Lung (tissue), 16 donors: ENCODE results near the gene FMR1NB. TPM values are rescaled to one million over a fixed set of nuclear protein-coding genes. Genes with fewer than 3 reads are reported as not detected.

ENCODE experiments used
- ATAC-seq: fragments of 200-7000 bp; cut with Tn5 transposase; one replicate; pipeline ENCODE4 v1.9.1; 2020; ENCODE audit warnings: moderate number of reproducible peaks; ENCODE audit not compliant: insufficient read depth, low FRiP score
- DNase-seq, 3 donors: peaks; one replicate each; pipeline ENCODE4 v3.0.0-alpha.2; 2013 to 2017
- H3K27ac ChIP-seq, 2 donors: one replicate each; pipeline ENCODE4 v1.5.1; 2013; ENCODE audit warnings: mild to moderate bottlenecking in 2 of 2, moderate library complexity in 2 of 2, control low read depth in 1 of 2, inconsistent platforms in 1 of 2, low read depth in 1 of 2, low read length in 1 of 2
- H3K27me3 ChIP-seq, 3 donors: one replicate each; pipeline ENCODE4 v1.5.1; 2013; ENCODE audit warnings: low read length in 2 of 3; ENCODE audit not compliant: control insufficient read depth in 3 of 3, insufficient read depth in 3 of 3
- H3K36me3 ChIP-seq, 4 donors: one replicate each; pipeline ENCODE4 v1.5.1; 2013; ENCODE audit warnings: low read length in 4 of 4, mild to moderate bottlenecking in 1 of 4, moderate library complexity in 1 of 4; ENCODE audit not compliant: control insufficient read depth in 4 of 4, insufficient read depth in 4 of 4
- H3K4me1 ChIP-seq, 5 donors: one replicate each; pipeline ENCODE4 v1.5.1; 2013; ENCODE audit warnings: low read length in 5 of 5, mild to moderate bottlenecking in 2 of 5, moderate library complexity in 1 of 5; ENCODE audit not compliant: control insufficient read depth in 5 of 5, insufficient read depth in 5 of 5
- H3K4me3 ChIP-seq: one replicate; pipeline ENCODE4 v1.5.1; 2013; ENCODE audit warnings: mild to moderate bottlenecking, control low read depth, moderate library complexity
- H3K9ac ChIP-seq, 2 donors: one replicate each; pipeline ENCODE4 v1.5.1; 2013; ENCODE audit warnings: low read length in 2 of 2, control low read depth in 1 of 2; ENCODE audit not compliant: insufficient read depth in 1 of 2
- H3K9me3 ChIP-seq, 4 donors: one replicate each; pipeline ENCODE4 v1.5.1; 2013; ENCODE audit warnings: low read length in 3 of 4, mild to moderate bottlenecking in 1 of 4, moderate library complexity in 1 of 4; ENCODE audit not compliant: control insufficient read depth in 4 of 4, insufficient read depth in 3 of 4
- WGBS, 2 donors: extraction: QIAGEN DNeasy Blood & Tissue Kit; methylation state at CpG; one replicate each; pipeline ENCODE4 v1.1.7; 2013; 5-methylcytosine and 5-hydroxymethylcytosine counted together
- long read RNA-seq, 5 donors: transcript quantifications; one replicate each; lab custom pipeline, GENCODE V29; 2026
- polyA plus RNA-seq, 2 donors: library from polyadenylated mRNA; stranded (reverse); fragments of 200-250 nt; gene quantifications; one replicate each; pipeline ENCODE4 v1.2.1, GENCODE V29; 2013
- total RNA-seq, 2 donors: library from RNA; depleted of rRNA in 1 of 2; stranded (reverse); fragments of >200 nt in 1 of 2; gene quantifications; one replicate each; pipeline ENCODE4 v1.2.1, GENCODE V29; 2014 to 2021
- TF ChIP-seq, protein P1 (sequence below): IDR thresholded peaks from 2 replicates; pipeline ENCODE4 v1.5.1; 2012; ENCODE audit warnings: mild to moderate bottlenecking; ENCODE audit errors: control extremely low read depth, extremely low read depth
- donor health status: control.
- donor health status: control.
- donor health status: Bipolar disorder and iron deficiency.
- donor health status: healthy.
- donor health status: DM: yes; HTN: yes; CAD: no.

FMR1NB gene, protein sequence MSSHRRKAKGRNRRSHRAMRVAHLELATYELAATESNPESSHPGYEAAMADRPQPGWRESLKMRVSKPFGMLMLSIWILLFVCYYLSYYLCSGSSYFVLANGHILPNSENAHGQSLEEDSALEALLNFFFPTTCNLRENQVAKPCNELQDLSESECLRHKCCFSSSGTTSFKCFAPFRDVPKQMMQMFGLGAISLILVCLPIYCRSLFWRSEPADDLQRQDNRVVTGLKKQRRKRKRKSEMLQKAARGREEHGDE
- total RNA-seq (not detected), polyA plus RNA-seq (not detected)
- long read RNA-seq, donor 1: 0 reads
- long read RNA-seq, donor 2: 0 reads
- long read RNA-seq, donor 3: 0 reads
- long read RNA-seq, donor 4: 0 reads
- long read RNA-seq, donor 5: 0 reads

DNA sequence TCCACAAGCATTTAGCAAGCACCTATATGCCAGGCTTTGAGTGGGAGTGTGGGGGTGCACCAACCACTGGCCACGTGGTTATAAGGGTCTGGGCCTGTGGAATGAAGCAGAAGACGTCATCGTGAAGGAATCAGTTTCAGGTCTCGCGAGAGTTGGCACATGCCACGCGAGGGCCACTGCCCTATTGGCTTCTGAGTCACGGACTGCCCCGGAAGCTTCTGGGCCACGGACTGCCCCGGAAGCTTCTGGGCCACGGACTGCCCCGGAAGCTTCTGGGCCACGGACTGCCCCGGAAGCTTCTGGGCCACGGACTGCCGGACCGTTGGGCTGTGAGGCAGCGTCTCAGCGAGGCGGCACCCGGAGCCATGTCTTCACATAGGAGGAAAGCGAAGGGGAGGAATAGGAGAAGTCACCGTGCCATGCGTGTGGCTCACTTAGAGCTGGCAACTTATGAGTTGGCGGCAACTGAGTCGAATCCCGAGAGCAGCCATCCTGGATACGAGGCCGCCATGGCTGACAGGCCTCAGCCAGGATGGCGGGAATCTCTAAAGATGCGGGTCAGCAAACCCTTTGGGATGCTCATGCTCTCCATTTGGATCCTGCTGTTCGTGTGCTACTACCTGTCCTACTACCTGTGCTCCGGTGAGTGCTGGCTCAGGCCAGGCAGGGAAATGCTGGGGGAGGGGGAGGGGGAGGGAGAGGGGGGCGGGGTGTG is at the start of gene FMR1NB:
Gene FMR1NB (plus strand): TSS at position 300 of the 715 bp plus-strand sequence. CDS start 66 bp downstream, at position 366.
- no peak within 1 kb of the TSS for H3K4me3 ChIP-seq
- H3K4me1 ChIP-seq: no peaks in the 10 kb centered on the region
- H3K27ac ChIP-seq: no peak within 1 kb of the TSS
- H3K27me3 ChIP-seq: no peaks in the 10 kb centered on the region
- TF ChIP-seq, protein P1, sequence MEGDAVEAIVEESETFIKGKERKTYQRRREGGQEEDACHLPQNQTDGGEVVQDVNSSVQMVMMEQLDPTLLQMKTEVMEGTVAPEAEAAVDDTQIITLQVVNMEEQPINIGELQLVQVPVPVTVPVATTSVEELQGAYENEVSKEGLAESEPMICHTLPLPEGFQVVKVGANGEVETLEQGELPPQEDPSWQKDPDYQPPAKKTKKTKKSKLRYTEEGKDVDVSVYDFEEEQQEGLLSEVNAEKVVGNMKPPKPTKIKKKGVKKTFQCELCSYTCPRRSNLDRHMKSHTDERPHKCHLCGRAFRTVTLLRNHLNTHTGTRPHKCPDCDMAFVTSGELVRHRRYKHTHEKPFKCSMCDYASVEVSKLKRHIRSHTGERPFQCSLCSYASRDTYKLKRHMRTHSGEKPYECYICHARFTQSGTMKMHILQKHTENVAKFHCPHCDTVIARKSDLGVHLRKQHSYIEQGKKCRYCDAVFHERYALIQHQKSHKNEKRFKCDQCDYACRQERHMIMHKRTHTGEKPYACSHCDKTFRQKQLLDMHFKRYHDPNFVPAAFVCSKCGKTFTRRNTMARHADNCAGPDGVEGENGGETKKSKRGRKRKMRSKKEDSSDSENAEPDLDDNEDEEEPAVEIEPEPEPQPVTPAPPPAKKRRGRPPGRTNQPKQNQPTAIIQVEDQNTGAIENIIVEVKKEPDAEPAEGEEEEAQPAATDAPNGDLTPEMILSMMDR: no peak
- no peaks in the 10 kb centered on the region for H3K36me3 ChIP-seq
- WGBS, 2 donors: 92 to 95% methylated on average over 23 to 35 of the region's 35 CpGs
- no peak for DNase-seq
- no peak for ATAC-seq
- no peak within 1 kb of the TSS for H3K9ac ChIP-seq
- H3K9me3 ChIP-seq: peaks cover 0 to 3% (median 0%) of the 10 kb centered on the region in 4 donors

DNA sequence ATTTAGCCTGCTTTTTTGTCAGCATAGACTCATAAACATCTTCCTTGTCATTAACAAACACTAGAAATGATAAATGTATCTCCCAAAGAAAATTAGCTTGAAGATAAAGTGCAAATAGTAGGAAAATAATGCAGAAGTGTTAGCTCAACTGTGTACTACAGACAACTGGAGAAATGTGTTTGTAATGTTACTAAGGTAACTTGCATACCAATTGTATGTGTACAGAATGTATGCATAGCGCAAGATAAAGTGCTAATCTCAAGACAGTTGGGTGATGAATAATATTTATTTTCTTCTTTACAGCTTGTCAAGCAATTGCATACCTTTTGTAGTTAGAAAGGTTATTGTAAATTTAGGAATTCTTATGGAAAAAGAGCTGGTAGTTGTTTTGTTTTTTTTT is 47.3 kb upstream of the FMR1NB start:
- Histone ChIP-seq H3K27me3 (no peaks in the 10 kb centered on the region), H3K9me3 (no peaks in the 10 kb centered on the region), H3K36me3 (peaks cover 0 to 18% (median under 1%) of the 10 kb centered on the region in 4 donors), H3K27ac (no peak overlapping the region), H3K4me3 (no peak overlapping the region), H3K4me1 (no peaks in the 10 kb centered on the region), H3K9ac (no peak overlapping the region)
- DNase-seq (no peak), ATAC-seq (no peak)
- TF ChIP-seq, protein P1: no peak
- WGBS, 2 donors: 76 to 93% methylated on average over 1 of the region's 1 CpG

DNA sequence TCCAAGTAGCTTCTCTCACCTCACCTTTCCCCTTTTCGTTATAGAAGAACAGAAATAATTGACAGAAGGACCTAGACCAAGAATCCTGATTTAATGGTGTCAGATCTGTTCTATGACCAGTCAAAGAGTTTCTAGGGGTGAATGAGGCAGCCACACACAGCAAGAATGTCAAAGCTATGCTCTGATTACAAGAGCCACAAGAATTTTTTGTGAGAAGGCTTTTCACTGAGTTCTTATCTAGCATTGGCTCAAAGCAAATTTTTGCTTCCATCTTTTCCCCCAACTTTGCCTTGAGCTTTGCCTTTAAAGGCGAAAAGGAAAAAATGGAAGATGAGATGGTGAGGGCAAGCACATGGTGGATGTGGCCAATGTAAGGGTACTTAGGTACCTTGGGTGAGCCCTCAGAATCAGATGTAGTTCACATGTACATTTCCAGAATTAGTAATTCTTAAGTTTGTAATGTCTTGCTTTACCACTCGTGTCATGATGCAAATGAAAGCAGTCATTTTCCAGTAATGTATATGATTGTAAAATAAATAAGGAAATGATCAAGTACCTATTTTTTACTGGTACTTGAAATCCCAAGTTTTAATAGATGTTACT is 45.9 kb upstream of the FMR1NB start:
- peaks cover 0 to 18% (median under 1%) of the 10 kb centered on the region in 4 donors for H3K36me3 ChIP-seq

More for the DNA sequence above, 45.9 kb upstream of the FMR1NB start:
- Histone ChIP-seq H3K27ac (no peak overlapping the region), H3K4me1 (no peaks in the 10 kb centered on the region), H3K9me3 (no peaks in the 10 kb centered on the region), H3K4me3 (no peak overlapping the region), H3K27me3 (no peaks in the 10 kb centered on the region), H3K9ac (no peak overlapping the region)
- DNase-seq (no peak), ATAC-seq (no peak)
- TF ChIP-seq, protein P1: no peak
- WGBS, 2 donors: 67 to 94% methylated on average over 3 of the region's 3 CpGs
